Measurements from ENCODE around the gene FARP2.
"Not testable (repeated sequence)": the region's sequence is repeated elsewhere in the genome, so short reads cannot be mapped to it uniquely, and the experiment has no call there.

The FARP2 gene, protein sequence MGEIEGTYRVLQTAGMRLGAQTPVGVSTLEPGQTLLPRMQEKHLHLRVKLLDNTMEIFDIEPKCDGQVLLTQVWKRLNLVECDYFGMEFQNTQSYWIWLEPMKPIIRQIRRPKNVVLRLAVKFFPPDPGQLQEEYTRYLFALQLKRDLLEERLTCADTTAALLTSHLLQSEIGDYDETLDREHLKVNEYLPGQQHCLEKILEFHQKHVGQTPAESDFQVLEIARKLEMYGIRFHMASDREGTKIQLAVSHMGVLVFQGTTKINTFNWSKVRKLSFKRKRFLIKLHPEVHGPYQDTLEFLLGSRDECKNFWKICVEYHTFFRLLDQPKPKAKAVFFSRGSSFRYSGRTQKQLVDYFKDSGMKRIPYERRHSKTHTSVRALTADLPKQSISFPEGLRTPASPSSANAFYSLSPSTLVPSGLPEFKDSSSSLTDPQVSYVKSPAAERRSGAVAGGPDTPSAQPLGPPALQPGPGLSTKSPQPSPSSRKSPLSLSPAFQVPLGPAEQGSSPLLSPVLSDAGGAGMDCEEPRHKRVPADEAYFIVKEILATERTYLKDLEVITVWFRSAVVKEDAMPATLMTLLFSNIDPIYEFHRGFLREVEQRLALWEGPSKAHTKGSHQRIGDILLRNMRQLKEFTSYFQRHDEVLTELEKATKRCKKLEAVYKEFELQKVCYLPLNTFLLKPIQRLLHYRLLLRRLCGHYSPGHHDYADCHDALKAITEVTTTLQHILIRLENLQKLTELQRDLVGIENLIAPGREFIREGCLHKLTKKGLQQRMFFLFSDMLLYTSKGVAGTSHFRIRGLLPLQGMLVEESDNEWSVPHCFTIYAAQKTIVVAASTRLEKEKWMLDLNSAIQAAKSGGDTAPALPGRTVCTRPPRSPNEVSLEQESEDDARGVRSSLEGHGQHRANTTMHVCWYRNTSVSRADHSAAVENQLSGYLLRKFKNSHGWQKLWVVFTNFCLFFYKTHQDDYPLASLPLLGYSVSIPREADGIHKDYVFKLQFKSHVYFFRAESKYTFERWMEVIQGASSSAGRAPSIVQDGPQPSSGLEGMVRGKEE

DNA sequence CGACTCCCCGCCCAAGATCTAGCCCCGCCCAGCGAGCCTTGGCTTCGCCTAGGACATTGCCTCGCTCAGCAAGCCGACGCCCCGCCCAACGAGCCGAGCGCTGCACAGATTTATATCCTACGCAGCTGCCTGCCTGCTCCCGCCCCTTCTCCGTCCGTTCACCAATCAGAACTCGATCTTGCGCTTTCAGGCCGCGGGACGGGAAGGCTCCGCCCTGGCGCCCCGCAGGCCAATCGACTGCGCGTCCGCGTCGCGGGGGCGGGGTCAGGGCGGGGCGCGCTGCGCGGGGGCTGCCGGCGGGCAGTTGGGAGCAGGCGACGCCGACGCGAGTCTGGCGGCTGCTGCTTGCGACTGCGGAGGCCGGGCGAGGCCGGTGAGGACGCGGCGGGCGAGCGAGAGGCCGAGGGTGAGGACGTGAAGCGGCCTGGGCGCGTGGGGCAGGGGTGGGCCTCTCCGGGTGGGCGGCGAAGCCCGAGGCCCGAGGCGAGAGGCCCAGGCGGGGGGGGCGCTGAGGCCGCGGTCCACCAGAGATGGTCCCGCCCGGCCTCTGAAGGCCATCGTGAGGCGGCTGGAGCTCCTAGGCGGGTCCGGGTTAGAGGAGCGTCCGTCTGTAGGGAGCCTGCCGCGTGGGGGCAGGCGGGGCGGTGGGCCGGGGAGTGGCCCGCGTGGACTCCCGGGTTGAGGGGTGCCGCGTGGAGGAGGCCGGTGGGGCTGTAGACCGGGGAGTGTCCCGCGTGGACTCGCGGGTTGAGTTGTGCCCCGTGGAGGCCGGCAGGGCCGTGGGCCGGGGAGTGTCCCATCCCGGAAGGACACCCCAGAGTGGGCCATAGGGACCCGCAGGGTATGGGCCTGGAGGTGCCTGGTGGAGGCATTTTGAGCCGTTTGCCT lies at the start of gene FARP2:
TSS of gene FARP2 (plus strand) at position 303 of the 888 bp plus-strand sequence. CDS start 16,823 bp downstream, outside the sequence.
- in situ Hi-C loops (cut with MboI; ENCODE audit: low sequenced_read_pairs), result no loop called here

DNA sequence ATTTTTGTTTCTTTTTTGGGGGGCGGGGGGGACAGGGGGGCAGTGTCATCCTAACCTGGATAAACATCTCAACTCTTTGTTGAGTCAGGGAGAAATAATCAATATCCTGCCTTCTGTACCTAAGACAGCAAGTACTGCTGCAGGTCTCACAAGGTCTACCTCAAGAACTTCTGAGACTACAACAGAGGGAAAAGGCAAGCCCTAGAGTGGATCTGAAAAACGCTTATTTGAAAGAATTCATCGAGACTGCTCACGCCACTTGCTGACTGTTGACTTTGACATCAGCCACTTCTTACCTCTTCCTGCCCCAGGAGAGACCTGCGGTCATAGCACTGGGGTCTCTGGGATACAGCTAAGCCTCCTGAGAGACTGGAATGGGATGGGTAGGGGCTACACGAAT lies 49.0 kb upstream of the FARP2 start:
- in situ Hi-C loops (cut with MboI; ENCODE audit: low sequenced_read_pairs), result no loop called here

DNA sequence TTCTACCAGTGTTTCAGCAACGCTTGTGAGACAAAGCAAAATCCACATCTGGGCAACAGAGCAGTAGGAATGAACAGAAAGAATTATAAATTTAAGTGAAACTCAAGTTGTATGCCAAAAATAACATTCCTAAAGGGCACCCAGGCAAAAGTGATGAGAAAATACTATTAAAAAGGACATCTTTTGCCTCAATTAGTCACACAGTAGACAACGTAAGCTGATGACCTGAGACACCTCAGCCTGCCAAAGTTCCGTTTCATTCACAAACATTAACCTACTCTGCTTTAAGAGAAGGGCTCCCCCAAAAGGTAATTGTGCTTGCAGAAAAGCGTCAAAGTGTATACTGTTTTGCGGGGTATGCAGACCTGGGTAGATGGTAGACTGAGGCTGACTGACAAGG lies 47.8 kb upstream of the FARP2 start:
- in situ Hi-C loops (cut with MboI; ENCODE audit: low sequenced_read_pairs), result no loop called here

DNA sequence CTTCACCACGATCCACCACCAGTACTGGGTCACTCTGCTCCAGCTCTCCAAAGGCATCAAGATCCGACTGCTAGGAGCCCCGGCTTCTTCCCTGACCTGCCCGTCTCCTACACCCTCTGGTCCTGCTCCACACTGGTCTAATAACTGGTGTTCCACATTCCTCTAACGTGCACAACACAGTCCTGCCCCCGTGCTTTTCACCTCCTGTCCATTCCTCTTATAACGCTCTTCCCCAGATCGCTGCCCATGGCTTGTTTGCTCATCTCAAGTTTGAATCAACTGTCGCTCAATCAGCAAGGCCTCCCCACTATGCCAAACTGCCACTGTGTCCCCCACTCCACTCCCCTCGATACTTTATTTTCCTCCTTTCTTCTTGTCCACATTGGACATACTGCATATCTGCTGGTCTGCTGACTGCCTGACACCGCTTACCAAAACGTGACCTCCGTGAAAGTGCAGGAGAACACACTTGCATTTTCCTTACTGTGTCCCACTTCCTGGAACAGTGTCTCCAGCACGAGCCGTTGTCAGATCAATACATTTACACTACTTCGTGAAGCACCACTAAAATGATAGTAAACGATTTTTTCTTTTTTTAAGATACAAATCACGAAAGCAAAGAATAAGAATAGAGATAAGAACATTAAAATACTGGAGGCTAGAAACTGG lies 47.1 kb upstream of the FARP2 start:
- in situ Hi-C loops (cut with MboI; ENCODE audit: low sequenced_read_pairs), result no loop called here

DNA sequence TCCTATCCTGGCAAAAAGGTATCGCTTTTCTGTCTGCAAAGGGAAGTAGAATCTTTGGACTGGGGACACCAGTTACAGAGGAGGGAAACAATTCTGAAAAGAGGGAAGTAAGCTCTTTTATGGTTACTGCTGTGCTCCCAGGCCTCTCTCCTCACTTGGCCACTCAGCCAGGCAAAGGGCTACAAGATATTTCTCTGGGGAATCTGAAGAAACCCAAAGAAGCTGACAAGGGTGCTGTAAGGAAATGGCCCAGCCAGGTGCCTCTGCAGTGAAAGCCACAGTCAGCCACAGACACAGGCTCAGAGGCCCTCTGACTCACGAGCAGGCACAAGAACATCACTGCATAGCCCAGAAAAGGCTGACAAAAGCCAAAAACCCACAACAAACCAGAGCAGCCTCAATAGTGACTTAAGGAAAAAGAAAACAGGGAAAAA lies 46.4 kb upstream of the FARP2 start:
- in situ Hi-C loops (cut with MboI; ENCODE audit: low sequenced_read_pairs), result no loop called here

DNA sequence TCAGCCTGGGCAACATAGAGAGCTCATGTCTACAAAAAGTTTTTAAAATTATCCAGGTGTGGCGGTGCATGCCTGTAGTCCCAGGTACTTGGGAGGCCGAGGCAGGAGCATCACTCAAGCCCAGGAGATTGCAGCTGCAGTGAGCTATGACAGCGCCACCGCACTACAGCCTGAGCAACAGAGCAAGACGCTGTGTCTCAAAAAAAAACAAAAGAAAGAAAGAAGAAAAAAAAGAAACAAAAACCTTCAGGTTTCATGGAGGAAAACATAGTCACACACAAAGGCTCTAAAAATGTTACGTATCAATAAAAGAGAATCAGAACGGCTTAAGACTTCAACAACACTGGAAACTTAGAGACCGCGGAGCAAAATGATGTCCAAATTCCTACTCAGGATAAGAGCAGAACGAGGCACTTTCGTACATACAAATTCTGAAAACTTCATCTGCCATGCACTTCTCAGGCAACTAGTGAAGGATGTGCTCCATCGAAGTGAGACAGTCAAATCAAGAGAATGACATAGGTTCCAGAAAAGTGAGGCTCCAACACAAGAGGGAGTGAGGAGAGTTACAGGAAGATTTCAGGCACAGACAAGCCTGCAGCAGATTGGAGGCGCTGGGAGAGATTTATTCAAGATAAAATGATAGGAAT lies 45.0 kb upstream of the FARP2 start:
- in situ Hi-C loops (cut with MboI; ENCODE audit: low sequenced_read_pairs), result no loop called here

DNA sequence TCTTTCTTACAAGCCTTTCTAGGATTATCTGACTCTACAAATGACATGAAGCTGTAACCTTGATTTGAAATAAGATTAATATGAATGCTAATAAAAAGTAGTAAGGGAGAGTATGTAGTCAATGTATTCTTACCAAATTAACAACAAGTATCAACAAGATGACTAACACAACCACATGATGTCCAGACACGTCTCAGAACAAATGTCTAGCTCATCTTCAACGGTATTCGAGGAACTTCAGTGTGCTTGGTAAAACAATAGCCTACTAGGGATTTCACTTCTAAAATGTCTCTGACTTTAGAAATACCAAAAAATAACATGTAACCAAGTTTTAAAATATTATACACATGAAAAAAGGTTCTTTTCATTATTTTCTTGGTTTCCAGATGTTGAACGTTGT lies 44.0 kb upstream of the FARP2 start:
- in situ Hi-C loops (cut with MboI; ENCODE audit: low sequenced_read_pairs), result no loop called here

DNA sequence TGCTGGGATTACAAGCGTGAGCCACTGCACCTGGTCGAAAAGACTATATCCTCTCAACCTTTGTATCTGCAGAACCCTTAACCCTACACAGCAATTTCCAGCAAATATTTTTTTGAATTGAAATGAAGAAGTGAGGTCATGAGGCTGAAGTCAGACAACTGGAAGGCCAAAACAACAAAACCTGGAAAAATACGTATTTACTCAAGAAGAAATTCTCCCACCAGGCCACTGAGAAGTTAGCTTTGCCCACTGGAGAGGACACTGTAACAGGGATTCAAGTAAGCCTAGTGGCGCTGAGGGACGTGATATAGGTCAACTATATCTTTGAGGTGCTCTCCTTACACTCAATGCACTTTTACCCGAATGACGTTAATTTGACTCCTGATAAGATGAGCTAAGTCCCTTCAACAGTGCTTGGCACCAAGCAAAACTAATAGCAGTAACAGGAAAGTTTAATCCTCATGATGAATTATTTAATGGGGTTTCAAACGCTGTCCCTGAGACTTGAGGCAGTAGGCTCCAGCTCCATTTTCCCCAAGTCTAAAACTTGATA lies 42.5 kb upstream of the FARP2 start:
- in situ Hi-C loops (cut with MboI; ENCODE audit: low sequenced_read_pairs), result no loop called here

DNA sequence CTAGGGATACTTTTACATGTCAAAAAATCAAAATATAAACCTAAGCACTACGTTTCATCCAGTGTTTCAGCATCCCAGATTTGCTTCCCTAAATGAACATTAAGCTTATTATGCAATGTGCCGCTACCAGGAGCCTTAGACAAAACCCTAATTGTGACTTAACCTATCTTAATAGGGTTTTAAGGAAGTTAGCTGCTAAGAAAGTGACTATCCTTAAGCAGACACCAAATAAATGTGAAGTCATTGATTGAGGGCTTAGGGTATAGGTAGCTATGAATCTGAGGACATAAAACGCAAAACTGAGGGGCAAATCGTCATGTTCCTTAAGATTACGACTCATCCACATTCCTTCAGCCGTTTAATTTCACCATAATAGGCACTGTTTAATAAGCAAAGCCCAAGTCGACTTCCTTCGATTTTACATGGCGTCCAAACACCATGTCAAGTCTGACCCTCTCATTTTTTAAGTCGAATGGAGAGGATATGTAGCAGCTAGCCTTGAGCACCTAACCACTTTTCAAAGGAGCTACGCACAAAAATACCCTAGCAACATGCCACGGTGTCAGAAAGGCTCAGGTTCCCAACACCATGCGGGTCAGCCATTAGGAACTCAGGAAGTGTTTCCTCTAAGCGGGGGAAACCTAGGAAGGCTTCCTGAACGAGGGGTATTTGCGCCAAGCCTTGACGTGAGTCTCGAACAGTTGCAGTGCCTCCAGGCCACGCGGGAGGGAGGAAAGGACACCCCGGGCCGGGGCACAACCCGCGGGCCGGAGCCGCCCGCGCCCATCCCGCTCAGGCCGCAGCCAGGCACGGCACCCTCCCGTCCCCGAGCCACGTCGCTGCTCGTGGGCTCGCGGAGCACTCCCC lies 41.6 kb upstream of the FARP2 start:
- in situ Hi-C loops (cut with MboI; ENCODE audit: low sequenced_read_pairs), result no loop called here

DNA sequence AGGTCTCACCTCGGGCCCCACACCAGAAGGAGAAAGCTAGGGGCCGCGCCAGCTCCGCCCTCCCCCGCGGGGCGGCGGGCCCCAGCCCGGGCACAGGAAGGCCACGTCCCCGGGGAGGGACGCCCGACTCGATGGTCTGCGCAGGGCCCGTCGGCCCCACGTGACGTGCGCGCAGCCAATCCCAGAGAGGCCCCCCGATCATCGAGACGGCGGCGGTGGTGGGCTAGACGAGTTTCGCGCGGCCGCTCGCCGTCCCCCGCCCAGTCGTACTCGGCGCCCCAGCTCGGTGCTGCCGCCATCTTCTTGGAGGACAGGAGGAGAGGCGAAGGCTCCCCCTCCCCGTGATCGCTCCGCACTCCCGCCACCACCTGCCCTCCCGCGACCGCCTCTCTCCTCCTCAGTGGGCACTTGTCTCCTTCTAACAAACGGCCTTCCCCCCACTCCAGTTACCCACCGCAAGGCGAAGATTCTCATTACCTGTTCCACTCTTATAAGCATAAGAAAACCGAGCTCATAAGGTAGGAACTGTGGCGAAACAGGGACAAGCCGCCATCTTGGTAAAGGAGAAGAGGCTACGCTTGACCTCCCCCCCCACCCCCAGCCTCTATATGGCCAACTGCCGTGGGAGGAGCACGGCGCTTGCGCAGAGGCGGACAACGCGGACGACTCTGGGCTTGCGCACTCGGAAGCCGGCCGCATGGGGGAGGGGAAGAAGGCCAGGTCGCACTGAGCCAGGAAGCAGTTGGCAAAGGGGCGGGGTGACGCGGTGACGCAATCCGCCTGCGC lies 40.8 kb upstream of the FARP2 start, which contains the start of gene HDLBP:
TSS of gene HDLBP (minus strand) at position 580 of the 786 bp plus-strand sequence. CDS start 48,803 bp downstream, outside the sequence.
- in situ Hi-C loops (cut with MboI; ENCODE audit: low sequenced_read_pairs), result no loop called here

DNA sequence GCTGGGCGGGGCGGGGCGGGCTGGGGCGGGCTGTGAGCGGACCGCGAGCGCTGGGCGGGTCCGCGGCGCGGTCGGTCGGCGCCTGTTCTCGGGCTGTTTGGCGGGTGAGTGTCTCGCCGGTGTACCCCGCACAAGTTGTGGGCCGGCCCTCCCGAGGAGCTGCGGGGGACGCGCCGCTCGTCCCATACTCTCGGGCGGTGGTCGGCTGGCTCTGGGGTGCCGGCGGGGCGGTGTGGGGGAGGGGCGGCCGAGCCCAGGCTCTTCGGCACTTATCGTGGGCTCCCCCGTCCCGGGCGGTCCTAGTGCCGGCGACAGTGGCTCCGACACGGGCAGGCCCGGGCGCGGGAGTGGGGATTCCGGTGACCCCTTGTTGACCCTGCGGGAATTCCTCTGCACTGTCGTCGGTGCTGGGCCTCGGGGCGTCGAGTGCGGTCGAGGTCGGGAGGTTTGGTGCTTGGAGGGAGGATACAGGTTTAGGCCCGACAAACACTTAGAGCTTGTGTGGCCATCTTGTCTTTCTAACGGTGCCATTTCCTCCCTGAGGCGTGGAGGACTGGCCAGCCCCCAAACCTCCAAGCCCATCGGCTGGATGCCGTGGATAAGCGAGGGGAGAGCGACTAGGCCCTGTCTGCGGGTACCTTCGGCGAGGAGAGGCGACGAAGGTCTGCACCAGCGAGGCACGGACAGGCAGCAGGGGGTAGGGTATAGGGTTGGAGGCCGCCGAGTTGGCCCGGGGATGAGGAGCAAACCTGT lies 40.0 kb upstream of the FARP2 start, which contains the start of gene SEPTIN2:
TSS of gene SEPTIN2 (plus strand) at position 47 of the 753 bp plus-strand sequence. CDS start 8,308 bp downstream, outside the sequence.
- in situ Hi-C loops (cut with MboI; ENCODE audit: low sequenced_read_pairs), result no loop called here

DNA sequence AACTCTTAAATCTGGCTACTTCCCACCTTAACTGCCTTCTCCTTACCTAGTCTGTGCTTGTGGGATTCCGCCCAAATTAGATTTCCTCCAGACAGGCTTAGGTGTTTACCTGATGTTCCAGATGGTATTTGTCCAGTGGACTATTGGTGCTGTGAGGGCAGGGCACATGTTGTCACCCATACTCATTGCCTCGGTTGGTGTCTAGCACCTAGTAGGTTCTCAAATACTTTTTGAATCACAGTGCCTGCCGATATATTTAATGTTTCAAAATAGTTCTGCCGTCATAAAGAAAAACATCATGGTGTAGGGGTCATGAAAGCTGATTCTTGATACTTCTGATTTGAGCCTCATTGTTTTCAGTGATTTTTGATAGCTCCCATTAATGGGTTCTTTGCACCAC lies 39.3 kb upstream of the FARP2 start:
- in situ Hi-C loops (cut with MboI; ENCODE audit: low sequenced_read_pairs), result no loop called here

DNA sequence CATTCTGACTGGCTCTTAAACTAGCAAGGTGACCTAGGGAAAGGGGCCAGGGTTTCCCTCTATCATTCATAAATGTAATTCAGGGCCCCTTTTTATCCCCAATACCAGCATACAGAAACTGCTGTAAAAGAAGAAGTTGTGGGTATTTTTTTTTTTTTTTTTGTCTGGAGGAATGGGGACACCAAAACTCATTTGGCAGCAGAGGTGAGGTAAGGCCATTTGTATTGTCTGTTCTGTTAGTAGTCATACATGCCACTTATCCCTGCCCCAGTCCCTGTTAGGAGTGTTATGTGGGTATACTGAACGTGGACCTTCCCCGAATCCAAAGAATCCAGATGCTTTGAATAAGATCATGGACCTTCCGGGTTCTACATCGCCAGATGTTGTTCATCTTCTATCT lies 38.7 kb upstream of the FARP2 start:
- in situ Hi-C loops (cut with MboI; ENCODE audit: low sequenced_read_pairs), result no loop called here

DNA sequence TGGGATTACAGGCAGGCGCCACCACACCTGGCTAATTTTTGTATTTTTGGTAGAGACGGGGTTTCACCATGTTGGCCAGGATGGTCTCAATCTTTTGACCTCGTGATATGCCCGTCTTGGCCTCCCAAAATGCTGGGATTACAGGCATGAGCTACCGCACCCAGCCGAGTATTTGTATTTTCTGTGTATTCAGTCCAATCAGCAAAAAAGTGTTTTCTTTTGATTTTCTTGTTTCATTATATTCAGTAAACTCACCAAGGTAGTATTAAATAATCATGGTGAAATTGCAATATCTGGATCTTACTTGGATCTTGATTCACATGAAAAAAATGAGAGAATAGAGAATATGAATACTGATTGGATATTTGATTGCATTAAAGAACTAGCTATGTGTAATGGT lies 37.3 kb upstream of the FARP2 start:
- in situ Hi-C loops (cut with MboI; ENCODE audit: low sequenced_read_pairs), result not testable (repeated sequence)

DNA sequence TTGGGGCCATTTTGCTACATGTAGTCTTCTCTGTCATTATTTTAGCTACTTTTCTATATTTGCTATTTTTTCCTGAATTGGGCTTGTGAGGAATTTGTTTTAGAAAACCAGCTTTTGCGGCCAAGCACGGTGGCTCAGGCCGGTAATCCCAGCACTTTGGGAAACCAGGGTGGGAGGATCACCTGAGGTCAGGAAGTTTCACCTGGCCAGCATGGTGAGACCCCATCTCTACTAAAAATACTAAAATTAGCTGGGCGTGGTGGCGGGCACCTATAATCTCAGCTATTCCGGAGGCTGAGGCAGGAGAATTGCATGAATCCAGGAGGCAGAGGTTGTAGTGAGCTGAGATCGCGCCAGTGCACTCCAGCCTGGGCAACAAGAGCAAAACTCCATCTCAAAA lies 35.7 kb upstream of the FARP2 start:
- in situ Hi-C loops (cut with MboI; ENCODE audit: low sequenced_read_pairs), result no loop called here

DNA sequence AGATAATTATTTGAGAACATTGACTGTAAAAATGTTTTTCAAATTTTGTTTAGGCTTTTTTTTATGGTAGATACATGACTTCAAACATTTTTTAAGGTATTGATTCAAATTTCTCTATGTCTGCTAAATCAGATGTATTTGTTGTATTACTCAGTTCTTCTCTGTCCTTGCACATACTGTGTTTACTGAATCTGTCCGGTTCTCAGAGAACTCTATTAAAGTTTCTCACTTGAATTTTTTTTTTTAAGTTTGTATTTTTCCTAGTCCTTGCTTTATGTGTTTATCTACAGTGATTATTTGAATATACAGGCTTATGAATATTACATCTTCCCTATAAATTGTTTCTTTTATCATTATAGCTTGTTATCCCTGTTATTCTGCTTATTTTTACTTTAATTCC lies 35.1 kb upstream of the FARP2 start:
- in situ Hi-C loops (cut with MboI; ENCODE audit: low sequenced_read_pairs), result no loop called here

DNA sequence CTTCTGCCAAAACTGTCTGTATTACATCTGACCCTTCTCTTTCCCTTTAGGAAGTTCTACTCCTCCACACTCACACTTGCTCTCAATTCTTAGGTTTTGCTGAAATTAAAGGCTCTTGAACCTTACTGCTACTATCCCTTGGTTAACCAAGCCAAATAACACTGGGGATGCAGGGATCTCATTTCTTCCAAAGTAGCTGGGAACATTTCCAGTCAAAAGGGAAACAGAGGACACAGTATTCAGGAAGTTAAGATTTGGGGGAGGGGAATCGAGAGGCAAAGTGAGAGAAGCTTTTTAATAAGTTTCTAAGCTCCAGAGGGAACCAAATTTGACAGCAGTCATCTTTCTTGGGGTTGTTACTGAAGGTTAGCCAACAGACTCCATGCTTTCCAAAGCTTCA lies 34.2 kb upstream of the FARP2 start:
- in situ Hi-C loops (cut with MboI; ENCODE audit: low sequenced_read_pairs), result no loop called here
